B cell (primary cell): ENCODE results near the gene JMY.

Experiments
- EZH2 ChIP-seq: IDR thresholded peaks from 2 replicates; pipeline ENCODE4 v1.6.1; 2012; ENCODE audit warnings: borderline replicate concordance, low read depth, mild to moderate bottlenecking, moderate library complexity, low read length; ENCODE audit not compliant: insufficient read depth, poor library complexity, severe bottlenecking
- TF ChIP-seq, protein P1 (sequence below): fragments of 200-600 bp; IDR thresholded peaks from one replicate; pipeline ENCODE4 v1.8.0; 2022; ENCODE audit warnings: antibody characterized with exemption, mild to moderate bottlenecking

GRCh38 chr5:79357398-79357797, 121.5 kb downstream of the JMY start:
- TF ChIP-seq EZH2: no peak
- TF ChIP-seq, protein P1, sequence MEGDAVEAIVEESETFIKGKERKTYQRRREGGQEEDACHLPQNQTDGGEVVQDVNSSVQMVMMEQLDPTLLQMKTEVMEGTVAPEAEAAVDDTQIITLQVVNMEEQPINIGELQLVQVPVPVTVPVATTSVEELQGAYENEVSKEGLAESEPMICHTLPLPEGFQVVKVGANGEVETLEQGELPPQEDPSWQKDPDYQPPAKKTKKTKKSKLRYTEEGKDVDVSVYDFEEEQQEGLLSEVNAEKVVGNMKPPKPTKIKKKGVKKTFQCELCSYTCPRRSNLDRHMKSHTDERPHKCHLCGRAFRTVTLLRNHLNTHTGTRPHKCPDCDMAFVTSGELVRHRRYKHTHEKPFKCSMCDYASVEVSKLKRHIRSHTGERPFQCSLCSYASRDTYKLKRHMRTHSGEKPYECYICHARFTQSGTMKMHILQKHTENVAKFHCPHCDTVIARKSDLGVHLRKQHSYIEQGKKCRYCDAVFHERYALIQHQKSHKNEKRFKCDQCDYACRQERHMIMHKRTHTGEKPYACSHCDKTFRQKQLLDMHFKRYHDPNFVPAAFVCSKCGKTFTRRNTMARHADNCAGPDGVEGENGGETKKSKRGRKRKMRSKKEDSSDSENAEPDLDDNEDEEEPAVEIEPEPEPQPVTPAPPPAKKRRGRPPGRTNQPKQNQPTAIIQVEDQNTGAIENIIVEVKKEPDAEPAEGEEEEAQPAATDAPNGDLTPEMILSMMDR: no peak
